ENCODE results near the gene OR1D5.
A peak's percentile ranks its signal among the peaks of the same experiment; 100 is the strongest.
"Not testable (repeated sequence)": the region's sequence is repeated elsewhere in the genome, so short reads cannot be mapped to it uniquely, and the experiment has no call there.

OR1D5 gene, protein sequence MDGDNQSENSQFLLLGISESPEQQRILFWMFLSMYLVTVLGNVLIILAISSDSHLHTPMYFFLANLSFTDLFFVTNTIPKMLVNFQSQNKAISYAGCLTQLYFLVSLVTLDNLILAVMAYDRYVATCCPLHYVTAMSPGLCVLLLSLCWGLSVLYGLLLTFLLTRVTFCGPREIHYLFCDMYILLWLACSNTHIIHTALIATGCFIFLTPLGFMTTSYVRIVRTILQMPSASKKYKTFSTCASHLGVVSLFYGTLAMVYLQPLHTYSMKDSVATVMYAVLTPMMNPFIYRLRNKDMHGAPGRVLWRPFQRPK

DNA sequence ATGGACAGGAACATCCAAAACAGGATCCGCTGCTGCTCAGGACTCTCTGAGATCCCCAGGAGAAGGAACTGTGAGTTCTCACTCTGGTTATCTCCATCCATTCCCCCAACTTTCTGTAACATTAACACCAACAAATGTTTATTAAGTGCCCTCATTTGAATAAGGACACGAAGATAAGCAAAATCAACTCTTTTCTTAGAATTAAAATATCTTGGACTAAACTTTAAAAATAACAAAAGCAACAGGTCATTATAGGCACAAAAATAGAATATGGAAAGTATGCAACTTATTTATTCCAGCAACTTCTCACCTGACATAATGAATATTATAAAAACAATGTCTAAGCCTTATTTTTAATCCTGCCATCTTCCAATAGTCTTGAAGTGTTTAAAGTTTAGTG is at the start of gene OR1D5:
OR1D5 (minus strand) TSS at position 101 of the 400 bp plus-strand sequence; CDS start at position 101, 0 bp downstream.
- DNase-seq (ENCODE audit: low read depth) = not testable (repeated sequence)

DNA sequence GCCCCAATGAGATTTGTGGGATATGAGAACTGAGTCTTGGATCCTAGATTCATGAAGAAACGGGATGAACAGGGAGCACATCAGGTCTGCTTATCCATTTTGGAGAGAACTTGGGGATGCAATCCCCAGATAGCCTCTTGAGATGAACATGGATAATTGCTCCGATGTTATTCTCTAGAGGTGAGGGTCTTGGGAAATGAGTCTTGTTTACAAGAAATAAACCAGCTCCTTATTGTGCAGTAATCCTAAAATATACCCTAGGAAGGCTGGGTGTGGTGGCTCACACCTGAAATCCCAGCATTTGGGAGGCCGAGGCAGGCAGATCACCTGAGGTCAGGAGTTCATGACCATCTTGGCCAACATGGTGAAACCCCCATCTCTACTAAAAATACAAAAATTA is 40.9 kb upstream of the OR1D5 start, which contains the start of gene OR1D2:
OR1D2 (minus strand) TSS at position 101 of the 400 bp plus-strand sequence. CDS start 11,426 bp downstream, outside the sequence.
- no peak for DNase-seq (ENCODE audit: low read depth)

DNA sequence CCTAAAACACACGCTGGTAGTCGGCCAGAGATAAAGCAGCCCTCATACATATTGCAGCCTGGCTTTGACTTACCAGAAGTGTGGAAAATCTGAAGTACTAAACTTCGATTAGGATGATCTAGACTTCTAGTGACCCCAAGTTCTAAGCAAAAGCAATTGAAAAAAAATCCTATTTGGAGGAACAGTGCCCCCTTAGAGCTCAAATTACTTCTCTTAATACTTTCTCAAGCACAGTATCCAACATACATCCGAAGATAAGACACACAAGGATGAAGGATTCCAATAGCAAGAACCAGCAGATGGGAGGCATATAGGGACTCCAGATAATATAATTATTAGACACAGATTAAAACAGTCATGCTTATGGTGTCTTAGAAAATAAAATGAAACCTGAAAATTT is 10.4 kb upstream of the OR1D5 start:
- not testable (repeated sequence) for DNase-seq (ENCODE audit: low read depth)

DNA sequence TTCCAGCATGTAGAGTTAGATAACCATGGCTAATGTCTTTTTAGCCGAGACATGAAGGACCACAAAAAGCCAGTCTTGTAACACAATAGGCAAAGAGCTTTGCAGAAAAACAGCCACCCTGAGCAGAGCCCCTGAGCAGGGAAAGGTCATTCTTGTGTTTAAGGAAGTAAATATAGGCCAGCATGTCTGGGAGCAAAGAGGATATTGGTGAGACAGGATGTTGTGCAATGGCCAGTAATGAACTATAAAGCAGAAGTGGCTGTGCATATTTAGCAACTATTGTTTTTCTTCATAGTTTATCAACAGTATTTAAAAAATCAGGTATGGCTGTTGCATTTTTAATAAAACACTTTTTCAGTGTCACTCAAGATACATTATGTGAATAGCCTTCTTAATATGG is 1.8 kb upstream of the OR1D5 start:
- not testable (repeated sequence) for DNase-seq (ENCODE audit: low read depth)

DNA sequence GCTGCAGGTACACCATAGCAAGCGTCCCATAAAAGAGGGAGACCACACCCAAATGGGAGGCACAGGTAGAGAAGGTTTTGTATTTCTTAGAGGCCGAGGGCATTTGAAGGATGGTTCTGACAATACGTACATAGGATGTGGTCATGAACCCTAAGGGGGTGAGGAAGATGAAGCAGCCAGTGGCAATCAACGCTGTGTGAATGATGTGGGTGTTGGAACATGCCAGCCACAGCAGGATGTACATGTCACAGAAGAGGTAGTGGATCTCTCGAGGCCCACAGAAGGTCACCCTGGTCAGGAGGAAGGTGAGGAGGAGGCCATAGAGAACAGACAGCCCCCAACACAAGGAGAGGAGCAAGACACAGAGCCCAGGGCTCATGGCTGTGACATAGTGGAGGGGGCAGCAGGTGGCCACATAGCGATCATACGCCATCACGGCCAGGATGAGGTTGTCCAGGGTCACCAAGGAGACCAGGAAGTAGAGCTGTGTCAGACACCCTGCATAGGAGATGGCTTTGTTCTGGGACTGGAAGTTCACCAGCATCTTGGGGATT is 506 bp downstream of the OR1D5 start:
- not testable (repeated sequence) for DNase-seq (ENCODE audit: low read depth)

DNA sequence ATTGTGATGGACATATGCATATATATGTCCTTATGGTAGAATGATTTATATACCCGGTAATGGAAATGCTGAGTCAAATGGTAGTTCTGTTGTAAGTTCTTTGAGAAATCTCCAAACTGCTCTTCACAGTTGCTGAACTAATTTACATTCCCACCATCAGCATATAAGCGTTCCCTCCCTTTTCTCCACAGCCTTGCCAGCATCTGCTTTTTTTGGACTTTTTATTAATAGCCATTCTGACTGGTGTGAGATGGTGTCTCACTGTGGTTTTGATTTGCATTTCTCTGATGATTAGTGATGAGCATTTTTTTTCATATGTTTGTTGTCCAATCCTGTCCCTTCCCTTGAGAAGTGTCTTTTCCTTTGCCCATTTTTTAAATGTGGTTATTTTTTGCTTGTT is 8.5 kb downstream of the OR1D5 start:
- not testable (repeated sequence) for DNase-seq (ENCODE audit: low read depth)

DNA sequence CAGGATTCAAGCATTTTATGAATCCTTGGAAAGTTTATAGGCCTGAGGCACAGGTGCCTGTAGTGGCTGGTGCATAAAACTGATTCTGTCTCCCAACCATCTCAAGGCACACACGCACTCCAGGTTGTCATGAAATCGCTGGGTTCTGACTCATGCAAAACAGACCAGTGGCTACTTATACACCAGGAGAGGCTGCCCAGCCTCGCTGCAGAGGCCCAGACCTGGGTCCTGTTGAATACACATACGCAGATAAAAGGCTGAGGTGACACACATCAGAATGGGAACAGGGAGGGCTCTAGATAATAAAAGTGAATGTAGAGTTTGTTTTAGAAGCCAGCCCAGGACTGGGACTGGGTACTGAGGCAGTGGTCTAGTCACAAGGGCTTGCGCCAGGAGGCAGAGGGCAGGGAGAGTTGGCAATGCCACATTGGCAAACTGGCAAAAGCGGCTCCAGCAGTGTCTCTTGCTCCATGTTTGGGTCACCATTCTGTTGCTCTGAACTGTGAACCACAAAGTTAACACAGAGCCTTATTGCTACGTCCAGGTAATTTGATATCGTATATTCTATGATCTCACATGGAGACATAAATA is 13.6 kb downstream of the OR1D5 start:
- no peak for DNase-seq (ENCODE audit: low read depth)

DNA sequence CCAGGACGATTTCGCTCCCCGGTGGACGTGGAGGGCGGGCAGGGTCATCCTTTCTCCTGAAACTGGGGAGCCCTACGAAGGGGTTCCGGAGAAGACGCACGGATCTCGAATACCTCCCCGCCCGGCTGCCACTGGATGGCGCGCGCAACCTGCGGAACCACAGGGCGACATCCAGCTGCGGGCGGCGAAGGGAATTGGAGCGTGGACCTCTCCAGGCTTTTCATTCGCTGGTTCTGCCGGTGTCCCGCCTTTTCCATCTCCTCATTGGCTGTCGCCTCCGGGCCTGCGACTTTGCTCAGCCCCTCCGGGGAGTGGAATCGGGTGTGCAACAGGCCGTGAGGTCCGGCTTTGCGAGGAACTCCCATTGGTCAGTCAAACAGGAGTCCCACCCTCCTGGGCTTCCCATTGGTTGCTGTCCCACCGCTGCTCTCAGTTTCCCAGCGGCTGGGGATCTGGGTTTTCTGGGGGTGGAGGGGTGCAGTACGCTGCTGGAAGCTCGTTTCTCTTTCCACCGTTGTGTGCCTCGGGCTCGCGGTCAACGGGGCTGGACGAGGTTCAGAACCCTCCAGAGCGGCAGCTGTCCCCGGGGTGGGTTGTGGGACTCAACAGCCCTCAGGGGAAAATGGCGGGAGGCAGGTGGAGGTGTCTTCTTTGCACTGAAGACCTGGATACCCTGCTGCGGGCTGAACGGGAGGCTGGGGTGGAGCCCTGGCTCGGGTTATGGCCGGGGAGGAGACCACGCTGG is 14.5 kb downstream of the OR1D5 start:
- DNase-seq (ENCODE audit: low read depth) = peak; percentile 88

DNA sequence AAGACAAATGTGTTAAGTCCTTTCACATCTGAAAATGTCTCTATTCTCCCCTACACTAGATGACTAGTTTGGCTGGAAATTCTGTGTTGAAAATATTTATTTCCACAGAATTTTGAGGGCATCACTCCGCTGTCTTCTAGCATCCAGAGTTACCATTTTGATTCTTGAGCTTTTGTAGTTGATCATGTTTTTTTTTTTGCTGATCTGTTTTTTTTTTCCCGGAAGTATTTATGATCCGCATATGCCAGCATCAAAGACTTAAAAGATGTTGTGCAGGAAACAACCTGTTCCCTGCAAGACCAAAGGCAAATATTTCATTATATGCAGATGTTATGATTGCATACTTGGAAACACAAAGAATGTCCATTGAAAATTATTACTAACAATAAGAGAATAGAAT is 16.7 kb downstream of the OR1D5 start:
- DNase-seq (ENCODE audit: low read depth) = no peak

DNA sequence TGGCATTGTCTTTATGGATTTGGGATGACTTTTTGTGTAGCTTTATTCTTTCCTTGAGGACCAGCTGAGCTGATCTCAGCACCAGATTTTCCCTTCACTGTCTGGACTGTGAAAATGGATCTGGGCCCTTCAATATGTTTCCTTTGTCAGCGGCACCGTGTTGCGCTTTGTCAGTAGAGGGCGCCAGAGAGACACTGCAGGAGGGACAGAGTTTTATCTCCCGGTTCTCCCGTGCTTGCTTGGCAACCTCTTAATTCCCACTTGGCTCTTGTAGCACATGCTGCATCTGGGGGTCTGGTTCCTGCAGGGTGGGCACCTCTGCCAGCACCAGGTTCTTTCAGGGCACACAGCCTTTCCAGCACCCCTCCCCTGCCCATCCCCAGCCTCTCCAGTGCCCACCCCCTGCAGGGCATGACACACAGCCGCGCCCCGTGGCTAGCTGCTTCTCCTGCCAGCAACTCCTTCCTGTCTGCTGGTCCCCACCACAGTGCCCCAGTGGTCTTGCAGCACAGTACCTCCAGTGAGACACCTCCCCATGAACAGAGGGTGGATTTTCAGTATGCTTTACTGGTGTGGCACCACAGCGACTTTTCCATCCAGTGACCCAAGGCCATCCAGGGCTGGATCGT is 19.6 kb downstream of the OR1D5 start:
- DNase-seq (ENCODE audit: low read depth) = no peak

DNA sequence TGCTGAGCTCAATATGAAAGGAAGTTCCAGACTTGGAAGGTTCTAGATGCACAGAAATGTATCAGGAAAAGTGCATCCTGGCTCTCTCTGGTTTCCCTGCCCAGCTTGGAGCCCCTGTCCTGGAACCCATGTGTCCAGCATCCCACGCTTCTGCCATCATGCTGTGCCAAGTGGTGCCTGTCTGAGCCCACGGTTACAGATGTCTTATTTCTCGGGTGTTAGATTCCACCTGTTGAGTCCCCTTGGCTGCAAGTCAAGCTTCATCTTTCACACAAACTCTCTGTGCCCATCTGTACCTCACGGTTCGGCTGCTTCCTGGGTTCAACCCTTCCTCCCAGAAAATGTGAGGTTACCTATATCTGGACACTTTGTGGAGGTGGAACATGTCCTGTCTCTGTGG is 22.5 kb downstream of the OR1D5 start:
- no peak for DNase-seq (ENCODE audit: low read depth)

DNA sequence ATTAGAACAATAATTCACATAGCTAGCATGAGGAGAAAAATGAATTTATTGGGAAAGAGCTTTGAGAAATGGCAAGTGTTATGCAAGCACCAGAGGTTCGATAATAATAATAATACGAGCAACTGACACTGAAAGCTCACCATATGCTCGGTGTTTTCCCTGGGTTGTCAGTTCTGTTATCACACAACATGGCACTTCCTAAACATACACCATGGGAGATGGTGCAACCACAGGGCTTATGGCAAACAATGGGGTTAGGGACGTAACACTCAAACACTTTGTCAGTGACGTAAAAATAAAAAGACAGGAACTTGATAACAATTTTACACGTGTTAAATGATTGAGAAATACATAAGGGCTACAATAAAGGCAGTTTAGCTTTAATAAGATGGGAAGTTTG is 23.7 kb downstream of the OR1D5 start:
- DNase-seq (ENCODE audit: low read depth) = no peak

DNA sequence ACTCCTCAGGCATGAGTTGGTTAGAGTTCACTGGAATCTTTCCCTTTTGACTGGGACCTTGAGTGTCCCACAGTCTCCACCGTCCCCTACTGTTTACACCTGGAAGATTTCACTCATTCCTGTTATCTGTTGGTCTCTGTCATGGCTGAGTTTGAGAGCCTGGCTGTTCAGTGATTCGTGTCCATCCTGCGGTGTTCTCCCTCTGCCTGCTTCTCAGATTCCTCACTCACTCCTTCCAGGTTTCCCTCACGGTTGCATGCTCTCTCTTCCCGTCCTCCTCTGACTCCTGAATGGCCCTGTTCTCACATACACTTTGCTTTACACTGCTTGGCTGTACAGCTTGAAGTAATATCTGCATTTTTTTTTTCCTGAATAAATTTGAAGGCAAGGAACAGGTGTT is 24.5 kb downstream of the OR1D5 start:
- DNase-seq (ENCODE audit: low read depth) = no peak

DNA sequence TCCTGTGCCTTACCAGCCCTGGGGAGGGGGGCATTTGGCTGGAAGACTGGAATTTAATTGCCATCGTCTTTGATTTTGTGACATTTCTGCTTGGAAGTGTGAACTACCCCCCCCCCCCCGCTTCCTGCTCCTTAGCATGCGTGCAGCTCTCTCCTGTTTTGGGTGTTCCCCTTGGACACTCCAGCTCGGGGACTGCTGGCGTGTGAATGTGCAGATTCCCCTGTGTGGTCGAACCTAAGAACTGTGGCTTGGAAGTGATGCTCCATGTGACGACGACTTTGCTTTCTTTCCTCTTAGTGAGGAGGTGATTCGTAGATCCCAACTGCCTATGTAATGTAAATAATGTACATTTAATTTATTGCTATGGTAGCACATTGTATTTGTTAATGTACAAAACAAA is 26.1 kb downstream of the OR1D5 start:
- DNase-seq (ENCODE audit: low read depth) = no peak

DNA sequence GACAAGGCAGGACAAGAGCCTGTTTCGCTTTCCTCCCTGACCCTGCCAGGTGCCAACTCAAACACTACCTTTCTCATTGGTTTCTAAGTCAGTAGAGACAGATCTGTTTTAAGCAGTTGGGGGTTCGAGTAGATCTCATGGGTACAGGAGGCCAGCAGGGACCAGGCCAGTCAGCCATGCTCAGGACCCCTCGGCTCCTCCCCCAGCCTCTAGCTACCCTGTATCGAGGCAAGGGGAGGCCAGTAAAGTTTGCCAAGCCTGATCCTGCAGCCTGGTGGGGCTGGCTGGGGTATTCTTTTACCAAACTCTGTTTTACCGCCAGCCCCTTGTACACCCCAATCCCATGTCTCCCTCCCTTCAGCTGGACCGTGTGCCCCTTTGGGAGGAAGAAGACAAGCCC is 26.6 kb downstream of the OR1D5 start:
- DNase-seq (ENCODE audit: low read depth) = no peak

DNA sequence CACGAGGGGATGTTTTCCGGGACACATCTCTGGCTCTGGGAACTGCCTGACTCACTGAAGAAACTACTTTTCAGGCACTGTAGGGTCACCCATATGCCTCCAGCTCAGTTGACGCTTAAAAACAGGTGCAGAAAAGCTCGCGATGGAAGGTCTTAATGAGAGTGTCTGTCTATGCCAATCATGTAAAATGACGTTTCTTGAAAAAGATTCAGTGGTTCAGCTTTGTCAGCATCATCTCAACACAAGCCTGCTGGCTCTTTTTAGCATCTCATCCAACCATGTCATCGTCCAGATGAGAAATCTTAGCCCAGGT is 27.5 kb downstream of the OR1D5 start:
- DNase-seq (ENCODE audit: low read depth) = no peak

DNA sequence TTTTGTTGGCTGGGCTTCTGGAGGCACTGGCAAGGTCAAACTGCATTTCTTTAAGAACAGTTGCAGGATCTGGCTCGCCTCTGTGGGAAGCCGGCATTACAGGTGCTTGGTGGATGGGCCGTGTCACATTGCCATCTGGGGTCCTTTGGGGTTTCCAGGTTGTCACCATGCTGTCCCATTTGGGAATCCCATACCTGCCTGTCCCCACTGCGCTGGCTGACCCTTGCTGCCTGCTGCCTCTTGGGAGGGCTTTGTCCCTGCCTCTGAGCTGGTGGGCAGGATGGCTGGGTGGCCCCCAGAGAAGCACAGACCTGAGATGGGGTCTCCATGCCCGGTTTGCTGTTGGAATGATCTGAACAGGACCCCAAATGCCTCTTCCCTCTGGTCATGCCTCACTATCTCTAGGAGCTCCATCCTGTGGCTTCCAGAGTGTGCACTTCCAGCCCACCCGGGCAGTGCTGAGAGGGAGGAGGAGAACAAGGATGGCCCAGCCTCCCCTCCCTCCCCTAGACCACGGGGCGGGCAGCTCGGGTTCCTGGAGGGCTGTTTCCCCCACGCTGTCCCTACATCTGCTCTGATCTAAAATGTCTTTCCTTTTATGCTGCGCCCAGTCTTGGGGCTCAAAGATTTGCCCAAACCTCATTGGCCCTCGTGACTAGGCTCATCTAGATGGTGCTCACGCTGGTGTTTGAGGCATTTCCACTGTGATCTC is 28.0 kb downstream of the OR1D5 start:
- DNase-seq (ENCODE audit: low read depth) = no peak

DNA sequence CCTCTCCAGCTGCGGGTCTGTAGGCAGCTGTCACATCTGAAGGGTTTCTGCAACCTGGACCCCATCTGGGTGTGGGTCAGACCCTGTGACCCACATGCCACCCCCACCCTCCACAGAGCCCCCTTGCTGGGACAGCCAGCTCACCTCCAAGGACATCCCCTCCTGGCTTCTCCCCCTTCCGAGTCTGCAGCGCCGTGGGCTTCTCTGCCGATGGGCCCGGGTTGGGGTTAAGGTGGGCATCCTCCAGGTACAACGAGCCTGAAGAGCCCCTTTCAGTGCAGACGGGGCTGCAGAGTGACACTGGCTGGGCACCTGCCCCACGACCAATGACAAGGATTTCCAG is 28.9 kb downstream of the OR1D5 start:
- DNase-seq (ENCODE audit: low read depth) = no peak

DNA sequence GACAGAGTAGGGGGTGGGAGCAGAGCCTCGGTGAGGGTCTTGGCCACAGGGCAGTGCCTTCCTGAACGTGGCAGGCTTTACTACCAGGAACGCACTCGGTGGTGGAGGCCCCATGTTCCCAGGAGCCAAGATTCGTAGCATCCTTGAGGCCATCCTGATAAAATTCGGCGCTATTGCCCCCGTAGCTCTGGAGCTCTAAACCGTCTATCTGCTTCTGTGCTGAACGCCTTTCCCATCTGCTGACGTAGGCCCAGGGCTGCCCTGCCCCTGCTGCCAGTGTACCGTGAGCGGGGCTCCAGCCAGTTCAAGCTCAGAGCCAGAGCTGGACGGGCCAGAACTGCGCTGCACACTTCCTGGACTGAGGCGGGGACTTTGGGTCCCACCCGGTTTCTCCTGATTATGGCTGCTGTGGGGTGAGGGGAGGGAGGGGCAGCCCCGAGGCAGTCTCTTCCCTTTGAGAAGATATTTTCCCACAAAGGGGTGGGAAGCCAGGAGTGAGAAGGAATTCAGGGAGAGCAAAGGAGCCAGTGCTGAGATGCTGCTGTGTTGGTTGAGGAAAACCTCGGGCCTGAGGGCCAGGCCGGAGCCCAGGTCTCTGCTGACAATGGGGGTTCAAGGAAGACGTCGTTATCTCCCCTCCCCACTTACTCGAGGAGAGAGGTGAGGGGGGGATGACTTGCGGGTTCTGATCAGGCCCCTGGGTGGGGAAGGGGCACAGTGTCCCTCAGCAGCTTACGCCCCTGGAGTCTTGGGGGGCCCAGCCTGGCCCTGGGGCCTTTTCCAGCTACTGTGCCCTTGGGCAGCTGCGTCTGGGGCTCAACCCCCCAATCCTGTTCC is 29.4 kb downstream of the OR1D5 start:
- no peak for DNase-seq (ENCODE audit: low read depth)

DNA sequence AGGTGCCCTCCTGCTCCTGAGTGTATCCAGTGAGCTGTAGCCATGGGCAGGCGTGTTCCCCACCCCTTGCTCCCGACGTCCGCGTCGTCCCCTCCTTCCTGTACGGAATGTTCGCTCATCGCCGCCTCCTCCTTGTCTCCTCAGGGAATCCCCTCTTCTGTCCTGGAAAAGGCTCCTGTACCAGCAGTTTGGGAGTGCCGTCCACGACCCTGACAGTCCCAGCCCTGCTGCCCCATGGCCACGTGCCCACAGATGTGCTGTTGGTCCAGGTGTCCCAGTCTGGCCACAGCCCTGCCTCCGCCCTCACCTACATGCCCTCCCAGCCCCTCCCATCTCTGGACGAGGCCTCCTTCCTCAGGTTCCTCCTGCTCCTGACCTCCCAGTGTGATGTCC is 30.2 kb downstream of the OR1D5 start:
- DNase-seq (ENCODE audit: low read depth) = no peak
